Suppressor macrophage treated with lipopolysaccharide for 4 hours (primary cell): ENCODE measurements around the gene MAN2A1.
"Not testable (repeated sequence)": the region's sequence is repeated elsewhere in the genome, so short reads cannot be mapped to it uniquely, and the experiment has no call there.

ENCODE experiments used
- DNase-seq: peaks from one replicate; pipeline ENCODE4 v3.0.0-alpha.2; 2020

The MAN2A1 gene

GRCh38 chr5:109876941-109877669 lies 187.4 kb downstream of the MAN2A1 start:
- no peak for DNase-seq

- DNase-seq = no peak
Measured at GRCh38 chr5:109877670-109878045, 187.9 kb downstream of the MAN2A1 start.

GRCh38 chr5:109878887-109879286 lies 189.2 kb downstream of the MAN2A1 start:
- DNase-seq = no peak

GRCh38 chr5:109880907-109881685 lies 191.4 kb downstream of the MAN2A1 start:
- DNase-seq = no peak

- DNase-seq = no peak
Measured at GRCh38 chr5:109882546-109882945, 192.8 kb downstream of the MAN2A1 start.

GRCh38 chr5:109884676-109885075 lies 194.9 kb downstream of the MAN2A1 start:
- no peak for DNase-seq

GRCh38 chr5:109885205-109885604 lies 195.5 kb downstream of the MAN2A1 start:
- no peak for DNase-seq

GRCh38 chr5:109888989-109889388 lies 199.3 kb downstream of the MAN2A1 start:
- DNase-seq = no peak

- not testable (repeated sequence) for DNase-seq
Measured at GRCh38 chr5:109893271-109893670, 203.5 kb downstream of the MAN2A1 start.

- no peak for DNase-seq
Measured at GRCh38 chr5:109898269-109899162, 208.8 kb downstream of the MAN2A1 start.

- DNase-seq = no peak
Measured at GRCh38 chr5:109899163-109899535, 209.4 kb downstream of the MAN2A1 start.

- no peak for DNase-seq
Measured at GRCh38 chr5:109900461-109900860, 210.7 kb downstream of the MAN2A1 start.

GRCh38 chr5:109900911-109901627 lies 211.3 kb downstream of the MAN2A1 start:
- DNase-seq = no peak

- no peak for DNase-seq
Measured at GRCh38 chr5:109901628-109901981, 211.9 kb downstream of the MAN2A1 start.

GRCh38 chr5:109903061-109903460 lies 213.3 kb downstream of the MAN2A1 start:
- DNase-seq = no peak

- DNase-seq = no peak
Measured at GRCh38 chr5:109905906-109906305, 216.2 kb downstream of the MAN2A1 start.

GRCh38 chr5:109907189-109907588 lies 217.5 kb downstream of the MAN2A1 start:
- no peak for DNase-seq

GRCh38 chr5:109907731-109908130 lies 218.0 kb downstream of the MAN2A1 start:
- no peak for DNase-seq

GRCh38 chr5:109908366-109908765 lies 218.6 kb downstream of the MAN2A1 start:
- no peak for DNase-seq

GRCh38 chr5:109910874-109911273 lies 221.1 kb downstream of the MAN2A1 start:
- DNase-seq = no peak

- no peak for DNase-seq
Measured at GRCh38 chr5:109911731-109912130, 222.0 kb downstream of the MAN2A1 start.

GRCh38 chr5:109914906-109915305 lies 225.2 kb downstream of the MAN2A1 start:
- DNase-seq = no peak
